Measurements from ENCODE around the gene UQCC5. TPM values are rescaled to one million over a fixed set of nuclear protein-coding genes. Genes with fewer than 3 reads are reported as not detected.

UQCC5 gene
- total RNA-seq, 4 donors from 2014 or later: 0.32 to 5.1 (median 1.9) TPM

DNA sequence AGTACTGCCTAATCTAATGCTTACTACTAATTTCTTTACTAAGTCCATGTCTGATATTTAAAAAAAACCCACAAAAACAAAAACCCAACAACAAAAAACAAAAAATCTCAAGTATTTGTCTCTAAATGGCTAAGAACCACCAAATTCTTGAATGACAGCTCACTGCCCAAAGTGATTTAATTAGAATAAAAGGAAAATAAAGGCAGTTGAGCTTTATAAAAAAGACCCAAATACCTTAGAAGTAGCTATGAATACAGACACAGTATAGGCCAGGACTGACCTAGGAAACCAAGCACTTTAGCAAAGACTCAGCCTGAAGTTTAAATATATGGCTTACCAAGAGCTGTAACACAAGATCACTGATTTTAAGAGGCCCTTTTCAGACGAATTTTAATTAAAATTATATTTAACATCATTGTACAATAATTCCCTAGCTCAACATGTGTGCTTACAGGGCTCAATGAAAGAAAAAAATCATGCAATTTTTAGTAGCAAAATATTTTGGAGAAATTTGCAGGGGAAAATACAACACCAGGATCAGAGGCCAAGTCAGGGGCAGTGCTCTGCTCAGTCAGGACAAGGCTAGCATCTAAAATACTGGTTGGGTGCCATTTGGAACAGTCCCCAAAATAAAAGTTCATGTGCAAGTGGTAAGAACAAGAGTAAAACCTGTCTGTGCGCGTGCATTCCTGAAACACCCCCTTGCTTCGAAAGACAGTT, 24.8 kb downstream of the UQCC5 start:
- intact Hi-C loops (cut with DNase I): no loop called here
- Histone ChIP-seq H3K36me3 (peaks cover 0 to 98% (median 14%) of the 10 kb centered on the region in 3 donors), H3K4me3 (no peak overlapping the region), H3K27me3 (no peaks in the 10 kb centered on the region), H3K27ac (no peak overlapping the region), H3K4me1 (peaks cover 0 to 19% (median 0%) of the 10 kb centered on the region in 3 donors), H3K9me3 (no peaks in the 10 kb centered on the region)
- 48 to 49% methylated on average over 4 of the region's 4 CpGs for WGBS, 2 donors
- DNase-seq: no peak
- TF ChIP-seq POLR2A (IDR thresholded peaks at IDR 0.05) (no peak), CTCF (IDR thresholded peaks at IDR 0.05) (no peak)

DNA sequence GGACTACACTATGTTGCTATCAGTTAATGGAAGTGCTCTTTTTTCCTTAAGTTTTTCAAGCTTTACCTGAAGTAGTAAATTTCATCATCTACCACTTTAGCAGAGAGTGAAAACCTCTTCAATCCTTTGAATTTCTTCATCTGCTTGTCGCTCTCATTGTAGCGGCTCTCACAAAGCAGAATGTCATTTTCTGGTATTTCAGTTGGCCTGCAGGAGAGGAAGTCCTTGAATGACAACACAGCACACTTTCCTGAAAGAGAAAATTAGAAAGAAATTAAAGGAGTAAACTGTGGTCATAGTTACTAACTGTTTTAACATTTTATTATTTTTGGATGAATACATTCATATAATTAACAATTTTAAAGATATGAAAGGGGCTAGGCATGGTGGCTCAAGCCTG, 27.6 kb downstream of the UQCC5 start:
- H3K4me1 ChIP-seq: peaks cover 0 to 11% (median 0%) of the 10 kb centered on the region in 3 donors
- WGBS, 2 donors: 94 to 96% methylated on average over 2 of the region's 2 CpGs
- H3K4me3 ChIP-seq: no peak overlapping the region
- TF ChIP-seq CTCF (IDR thresholded peaks at IDR 0.05) (no peak), POLR2A (IDR thresholded peaks at IDR 0.05) (no peak)
- intact Hi-C loops (cut with DNase I): no loop called here
- peaks cover 0 to 93% (median 5%) of the 10 kb centered on the region in 3 donors for H3K36me3 ChIP-seq
- no peak overlapping the region for H3K27ac ChIP-seq
- no peaks in the 10 kb centered on the region for H3K27me3 ChIP-seq
- H3K9me3 ChIP-seq: no peaks in the 10 kb centered on the region
- DNase-seq: no peak

- H3K4me3 ChIP-seq: no peak overlapping the region
- no peak for DNase-seq
- H3K36me3 ChIP-seq: peaks cover 0 to 74% (median 0%) of the 10 kb centered on the region in 3 donors
- no peak overlapping the region for H3K27ac ChIP-seq
- TF ChIP-seq POLR2A (IDR thresholded peaks at IDR 0.05) (no peak), CTCF (IDR thresholded peaks at IDR 0.05) (no peak)
- no peaks in the 10 kb centered on the region for H3K4me1 ChIP-seq
- WGBS, 2 donors: 89 to 91% methylated on average over 2 of the region's 2 CpGs
- H3K27me3 ChIP-seq: no peaks in the 10 kb centered on the region
- intact Hi-C loops (cut with DNase I): no loop called here
- no peaks in the 10 kb centered on the region for H3K9me3 ChIP-seq
Measured at GRCh38 chr3:52568069-52568468, 31.7 kb downstream of the UQCC5 start.

- TF ChIP-seq CTCF (IDR thresholded peaks at IDR 0.05) (no peak), POLR2A (IDR thresholded peaks at IDR 0.05) (no peak)
- 89 to 90% methylated on average over 4 of the region's 4 CpGs for WGBS, 2 donors
- intact Hi-C loops (cut with DNase I): no loop called here
- H3K36me3 ChIP-seq: peaks cover 0 to 74% (median 2%) of the 10 kb centered on the region in 3 donors
- no peaks in the 10 kb centered on the region for H3K27me3 ChIP-seq
- no peaks in the 10 kb centered on the region for H3K4me1 ChIP-seq
- H3K4me3 ChIP-seq: no peak overlapping the region
- DNase-seq: no peak
- H3K9me3 ChIP-seq: no peaks in the 10 kb centered on the region
- H3K27ac ChIP-seq: no peak overlapping the region
Measured at GRCh38 chr3:52570076-52570475, 33.7 kb downstream of the UQCC5 start.

GRCh38 chr3:52572221-52572620, 35.8 kb downstream of the UQCC5 start:
- H3K4me1 ChIP-seq: no peaks in the 10 kb centered on the region
- H3K36me3 ChIP-seq: peaks cover 0 to 75% (median 3%) of the 10 kb centered on the region in 3 donors
- H3K27ac ChIP-seq: no peak overlapping the region
- no peak for DNase-seq
- H3K9me3 ChIP-seq: no peaks in the 10 kb centered on the region
- H3K27me3 ChIP-seq: no peaks in the 10 kb centered on the region
- intact Hi-C loops (cut with DNase I): no loop called here
- 72 to 75% methylated on average over 6 of the region's 6 CpGs for WGBS, 2 donors
- TF ChIP-seq CTCF (IDR thresholded peaks at IDR 0.05) (no peak), POLR2A (IDR thresholded peaks at IDR 0.05) (no peak)
- H3K4me3 ChIP-seq: no peak overlapping the region
